Left renal cortex interstitium (tissue), 4 donors: ENCODE measurements around the gene TBXAS1. TPM values are rescaled to one million over a fixed set of nuclear protein-coding genes. Genes with fewer than 3 reads are reported as not detected.

Experiments
- DNase-seq, 4 donors: peaks; one replicate each; pipeline ENCODE4 v3.0.0-alpha.2; 2013; ENCODE audit warnings: low read depth in 4 of 4, low spot score in 2 of 4, missing footprints in 1 of 4
- polyA plus RNA-seq, 4 donors: library from polyadenylated mRNA; unstranded; fragments of 120-200 nt; gene quantifications; one replicate each; pipeline ENCODE4 v1.2.1, GENCODE V29; 2013; ENCODE audit not compliant: insufficient read length in 4 of 4

Gene TBXAS1
- polyA plus RNA-seq = 10 to 100 TPM; 21.8 to 34.2 (median 26.3) TPM

DNA sequence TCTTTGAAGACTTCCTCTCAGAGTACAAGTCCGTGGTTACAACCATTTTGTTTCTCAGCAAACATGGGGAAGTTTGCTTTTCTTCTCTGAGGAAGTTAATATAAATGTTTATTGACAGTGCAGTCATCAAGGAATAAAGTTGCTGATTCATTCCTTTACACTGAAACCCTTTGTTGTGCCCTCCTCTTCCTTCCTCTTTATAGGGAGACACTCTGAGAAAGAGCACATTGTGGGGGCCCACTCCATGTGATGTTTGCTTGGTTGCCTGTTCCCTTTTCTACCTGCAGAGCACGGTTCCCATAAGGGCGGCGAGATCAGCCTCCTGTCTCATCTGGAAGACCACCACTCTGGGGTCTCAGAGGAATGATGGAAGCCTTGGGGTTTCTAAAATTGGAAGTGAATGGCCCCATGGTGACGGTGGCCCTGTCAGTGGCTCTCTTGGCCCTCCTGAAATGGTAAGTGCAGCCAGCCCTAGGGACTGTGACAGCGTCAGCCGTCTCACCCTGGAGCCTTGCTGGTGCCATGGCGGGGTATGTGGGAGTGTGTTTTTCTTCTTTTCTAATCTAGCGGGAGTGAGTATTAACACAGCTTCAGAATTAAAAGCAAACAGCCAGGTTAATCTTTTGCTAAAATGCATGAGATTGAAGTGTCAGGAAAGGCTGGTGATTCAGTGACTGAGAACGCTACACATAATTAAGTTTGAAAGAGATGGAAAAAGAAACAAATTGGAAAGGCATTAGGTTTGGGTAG, at the start of gene TBXAS1:
TBXAS1 (plus strand) TSS at position 240 of the 750 bp plus-strand sequence; CDS start at position 367, 127 bp downstream.
- DNase-seq = peak; percentile 48 to 73 (median 70)

DNA sequence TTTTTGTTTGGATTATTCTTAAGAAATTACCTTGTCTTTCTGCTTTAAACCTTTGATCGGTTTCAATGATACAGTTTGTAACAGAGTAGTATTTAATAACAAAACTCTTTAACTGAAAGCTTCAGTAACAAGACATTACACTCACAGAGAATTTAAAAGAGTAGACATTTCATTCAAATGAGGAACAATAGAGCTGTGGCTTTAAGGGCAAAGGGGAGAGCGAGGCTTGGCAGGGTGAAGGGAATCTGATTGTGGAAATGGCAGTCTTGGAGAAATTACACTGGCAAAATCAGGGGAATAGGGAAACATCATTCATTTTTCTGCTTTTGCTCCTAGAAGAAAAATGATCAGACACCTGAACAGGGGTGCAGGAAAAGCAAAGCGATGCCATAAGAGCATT, 46.1 kb upstream of the TBXAS1 start:
- DNase-seq = no peak

DNA sequence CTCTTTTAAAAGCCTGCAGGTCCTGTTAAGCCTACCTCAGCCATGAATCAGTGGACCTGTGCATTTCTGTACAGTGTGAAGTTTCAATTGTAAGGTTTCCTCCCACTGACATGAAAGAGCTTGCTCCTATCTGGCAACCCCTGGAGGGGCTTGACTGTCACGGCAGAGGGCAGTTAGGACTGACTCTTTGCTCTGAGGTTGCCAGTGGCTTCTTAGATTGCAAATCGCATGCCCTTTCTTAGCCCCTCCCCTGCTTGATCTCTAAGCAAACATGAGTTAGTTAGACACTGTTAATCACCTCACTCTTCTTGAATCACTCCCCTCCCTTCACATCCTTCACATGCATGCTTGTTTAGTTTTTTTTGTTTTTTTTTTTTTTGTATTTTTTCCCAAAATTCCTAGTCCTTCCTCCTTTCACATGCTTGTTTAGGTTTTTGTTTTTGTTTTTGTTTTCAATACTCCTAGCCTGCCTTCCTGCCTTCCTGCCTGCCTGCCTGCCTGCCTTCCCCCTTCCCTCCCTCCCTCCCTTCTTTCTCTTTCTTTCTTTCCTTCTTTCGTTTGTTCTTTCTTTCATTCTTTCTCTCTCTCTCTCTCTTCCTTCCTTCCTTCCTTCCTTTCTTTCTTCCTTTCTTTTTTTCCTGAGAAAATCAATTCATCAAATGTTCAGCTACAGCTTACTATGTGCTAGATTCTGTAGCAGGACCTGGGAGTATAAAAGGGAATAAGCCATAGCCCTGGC, 45.2 kb upstream of the TBXAS1 start:
- DNase-seq = no peak

DNA sequence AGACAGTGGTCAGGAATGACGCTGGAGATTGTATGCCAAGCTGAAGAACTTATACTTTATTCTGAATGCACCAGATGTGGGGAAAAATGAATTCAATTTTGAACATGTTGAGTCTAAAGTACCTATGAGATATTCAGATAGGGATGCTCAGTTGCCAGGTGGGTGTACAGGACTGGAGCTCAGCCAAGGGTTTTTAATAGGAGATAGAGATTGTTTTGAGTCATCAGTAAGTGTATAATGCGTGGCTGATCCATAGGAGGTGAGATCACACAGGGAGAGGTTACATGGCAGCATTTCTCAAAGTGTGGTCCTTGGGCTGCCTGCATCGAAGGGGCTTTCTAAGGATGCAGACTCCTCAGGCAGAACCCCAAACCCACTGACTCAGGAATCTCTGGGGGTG, 44.4 kb upstream of the TBXAS1 start:
- DNase-seq = no peak

DNA sequence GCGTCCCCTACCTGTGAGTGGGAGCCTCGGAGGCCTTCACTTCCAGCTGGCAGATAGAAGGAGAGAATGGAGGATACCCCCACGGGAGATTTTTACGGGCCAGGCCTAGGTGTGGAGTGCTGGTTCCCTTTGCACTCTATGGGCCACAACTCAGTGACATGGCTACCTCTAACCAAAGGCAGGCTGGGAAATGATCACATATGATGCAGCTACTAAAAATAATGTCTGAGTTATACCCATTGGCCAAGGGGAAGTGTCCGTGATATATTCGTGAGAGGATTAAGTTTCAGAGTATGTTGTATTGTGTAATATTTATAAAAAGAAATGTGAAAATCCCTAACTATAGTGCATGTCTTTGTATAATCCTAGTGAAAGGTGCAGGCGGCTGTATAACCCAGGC, 37.7 kb upstream of the TBXAS1 start:
- no peak for DNase-seq

DNA sequence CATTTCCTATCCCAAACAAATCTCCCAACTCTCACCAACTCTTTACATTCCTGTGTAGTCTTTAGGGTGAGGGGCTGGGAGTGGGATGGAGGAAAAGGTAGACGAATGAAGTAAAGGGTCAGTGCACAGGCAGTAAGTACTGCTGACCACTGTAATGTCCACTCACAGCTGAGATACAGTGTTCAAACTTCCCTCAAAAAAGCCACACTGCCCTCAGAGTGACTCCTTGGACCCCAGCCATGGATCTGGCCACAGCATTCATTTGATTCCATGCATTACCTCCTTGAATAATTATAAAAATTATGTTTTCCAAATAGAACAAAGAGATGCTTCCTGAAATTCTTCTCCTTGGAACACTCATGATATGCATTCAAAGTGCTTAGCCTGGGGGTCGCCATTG, 31.5 kb upstream of the TBXAS1 start:
- no peak for DNase-seq

DNA sequence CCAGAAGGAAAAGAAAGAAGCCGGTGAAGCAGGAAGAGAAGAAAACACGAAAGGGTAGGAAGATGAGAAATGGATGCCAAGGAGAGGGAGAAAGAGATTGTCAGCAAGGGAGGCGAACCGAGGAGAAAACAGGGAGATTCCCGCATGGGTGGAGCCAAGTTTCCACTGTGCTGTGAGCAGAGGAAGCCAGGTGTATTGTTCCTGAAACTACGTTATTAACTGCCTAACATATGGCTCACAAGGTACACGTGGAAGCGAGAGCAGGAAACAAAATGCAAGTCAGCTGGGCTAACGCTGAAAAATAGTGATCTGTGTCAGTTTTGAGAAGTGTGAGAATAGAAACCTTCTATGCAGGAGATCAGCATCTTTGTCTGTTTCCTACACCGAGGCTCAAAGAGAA, 30.8 kb upstream of the TBXAS1 start:
- DNase-seq = peak in 1 of 4 donors; percentile 12

DNA sequence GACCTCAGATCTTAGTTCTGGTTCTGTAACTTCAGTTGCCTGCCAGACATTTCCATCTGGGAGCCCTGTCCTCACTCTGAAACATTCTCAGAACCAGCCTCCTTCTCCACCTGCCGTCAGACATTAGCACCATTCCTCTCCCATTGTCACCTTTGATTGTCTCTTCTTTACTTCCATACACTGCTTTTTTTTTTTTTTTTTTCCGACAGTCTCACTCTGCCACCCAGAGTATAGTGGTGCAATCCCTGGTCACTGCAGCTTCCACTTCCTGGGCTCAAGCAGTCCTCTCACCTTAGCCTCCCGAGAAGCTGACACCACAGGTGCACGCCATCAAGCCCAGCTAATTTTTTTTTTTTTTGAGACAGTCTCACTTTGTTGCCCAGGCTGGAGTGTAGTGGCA, 30.2 kb upstream of the TBXAS1 start:
- no peak for DNase-seq

DNA sequence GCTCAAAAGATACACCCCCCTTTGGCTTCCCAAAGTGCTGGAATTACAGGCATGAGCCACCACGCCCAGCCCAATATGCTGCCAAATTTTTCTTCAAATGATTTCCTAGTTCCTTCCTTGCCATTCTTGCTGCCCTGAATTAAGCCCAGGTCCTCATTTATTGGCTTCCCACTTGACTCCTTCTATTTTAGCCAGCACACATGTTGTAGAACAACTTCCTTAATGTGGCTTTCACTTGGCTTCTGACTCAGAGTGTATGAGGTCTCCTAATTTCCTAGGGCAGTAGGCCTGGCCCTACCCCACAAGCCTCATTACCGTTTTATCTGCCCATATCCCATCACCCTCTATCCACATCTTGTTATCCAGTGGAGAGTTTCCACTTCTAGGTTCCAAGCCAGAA, 29.5 kb upstream of the TBXAS1 start:
- DNase-seq = no peak

DNA sequence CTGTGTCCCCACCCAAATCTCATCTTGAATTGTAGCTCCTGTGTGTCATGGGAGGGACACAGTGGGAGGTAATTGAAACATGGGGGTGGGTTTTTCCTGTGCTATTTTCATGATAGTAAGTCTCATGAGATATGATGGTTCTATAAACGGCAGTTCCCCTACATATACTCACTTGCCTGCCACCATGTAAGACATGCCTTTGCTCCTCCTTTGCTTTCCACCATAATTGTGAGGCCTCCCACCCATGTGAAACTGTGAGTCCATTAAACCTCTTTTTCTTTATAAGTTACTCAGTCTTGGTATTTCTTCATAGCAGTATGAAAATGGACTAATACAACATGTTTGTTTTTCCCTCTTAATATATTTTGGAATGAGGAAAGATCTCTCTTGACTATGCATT, 24.5 kb upstream of the TBXAS1 start:
- no peak for DNase-seq

DNA sequence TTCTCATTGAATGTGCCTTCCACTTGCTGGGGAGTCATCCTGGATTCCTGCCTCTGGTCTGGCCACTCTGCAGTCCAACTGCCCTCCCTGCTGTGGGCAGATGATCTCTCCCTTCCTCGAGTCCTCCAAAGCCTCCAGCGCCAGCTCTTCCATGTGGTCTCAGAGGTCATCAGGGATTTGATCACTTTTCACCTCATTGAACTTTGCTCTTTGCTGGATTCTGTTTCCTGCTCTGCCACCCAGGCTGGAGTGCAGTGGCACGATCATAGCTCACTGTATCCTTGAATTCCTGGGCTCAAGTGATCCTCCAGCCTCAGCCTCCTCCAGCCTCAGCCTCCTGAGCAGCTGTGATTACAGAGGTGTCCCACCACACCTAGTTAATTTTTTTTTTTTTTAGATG, 22.1 kb upstream of the TBXAS1 start:
- DNase-seq = no peak

DNA sequence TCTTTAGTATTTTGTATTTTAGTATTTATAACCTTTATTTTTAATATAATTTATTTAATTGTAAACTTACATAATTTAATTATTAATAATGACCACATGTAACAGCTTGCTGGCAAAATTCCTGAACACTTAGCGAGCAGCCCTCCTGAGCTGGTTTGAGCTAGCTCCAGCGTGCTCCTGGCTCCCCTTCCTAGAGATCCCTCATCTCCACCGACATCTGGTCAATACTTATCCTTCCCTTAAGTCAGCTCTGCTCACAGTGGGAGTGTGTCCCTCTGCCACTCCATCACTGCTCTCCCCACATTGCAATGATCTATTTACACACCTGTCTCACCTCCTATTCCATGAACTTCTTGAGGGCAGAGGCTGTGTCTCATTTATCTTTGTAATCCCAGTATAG, 20.6 kb upstream of the TBXAS1 start:
- DNase-seq = no peak

DNA sequence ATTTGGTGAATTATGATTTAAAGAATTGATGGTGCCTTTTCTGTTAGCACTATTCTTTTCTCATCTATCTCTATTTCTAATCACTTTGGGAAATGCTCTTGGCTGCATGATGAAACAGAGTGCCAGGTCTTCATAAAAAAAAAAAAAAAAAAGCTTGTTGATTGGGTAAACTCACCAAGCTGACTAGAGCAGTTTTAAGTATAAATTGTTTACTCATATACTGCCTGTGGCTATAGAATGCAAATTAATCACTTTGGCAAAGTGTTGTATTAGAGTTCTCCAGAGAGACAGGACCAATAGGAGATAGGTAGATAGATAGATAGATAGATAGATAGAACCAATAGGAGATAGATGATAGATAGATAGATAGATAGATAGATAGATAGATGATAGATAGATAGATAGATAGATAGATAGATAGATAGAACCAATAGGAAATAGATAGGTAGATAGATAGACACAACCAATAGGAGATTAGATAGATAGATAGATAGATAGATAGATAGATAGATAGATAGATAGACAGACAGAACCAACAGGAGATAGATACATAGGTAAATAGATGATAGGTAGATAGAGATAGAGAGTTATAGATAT, 20.1 kb upstream of the TBXAS1 start:
- no peak for DNase-seq

DNA sequence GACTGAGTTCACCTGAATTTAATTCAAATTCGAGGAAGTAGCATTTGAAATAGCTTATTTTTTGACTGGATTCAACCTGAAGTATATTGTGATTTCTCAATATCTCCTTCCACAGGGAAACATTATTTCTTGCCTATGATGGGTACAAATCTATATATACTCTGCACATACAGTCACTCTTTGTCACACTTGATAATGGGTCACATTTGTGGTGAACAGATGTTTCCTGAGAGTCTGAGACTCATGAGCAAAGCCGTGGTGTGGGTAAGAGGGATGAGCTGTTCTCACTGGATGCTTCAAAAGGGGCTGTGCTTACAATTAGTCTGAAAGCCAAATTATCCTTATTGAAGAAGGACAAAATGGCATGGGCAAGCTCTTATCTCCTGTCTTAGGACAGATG, 18.0 kb upstream of the TBXAS1 start:
- DNase-seq = no peak

DNA sequence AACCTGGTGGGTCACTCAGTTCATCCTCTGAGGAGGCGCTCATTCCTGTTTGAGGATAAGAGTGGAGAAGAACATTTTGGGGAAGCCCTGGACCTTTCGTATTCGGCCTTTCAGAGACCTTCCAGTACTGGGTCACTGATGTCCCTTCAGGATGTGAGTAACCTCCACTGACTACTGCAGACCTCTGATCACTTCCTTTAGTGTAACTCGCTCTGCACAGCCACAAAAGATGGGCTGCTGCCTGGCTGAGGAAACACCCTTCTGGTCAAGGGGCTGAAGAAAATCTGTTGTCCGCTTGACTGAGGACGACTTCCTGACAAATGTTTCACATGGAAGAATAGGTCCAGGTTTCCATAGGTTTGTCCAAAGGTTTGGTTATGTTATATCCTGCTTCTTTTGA, 15.9 kb upstream of the TBXAS1 start:
- DNase-seq = no peak

DNA sequence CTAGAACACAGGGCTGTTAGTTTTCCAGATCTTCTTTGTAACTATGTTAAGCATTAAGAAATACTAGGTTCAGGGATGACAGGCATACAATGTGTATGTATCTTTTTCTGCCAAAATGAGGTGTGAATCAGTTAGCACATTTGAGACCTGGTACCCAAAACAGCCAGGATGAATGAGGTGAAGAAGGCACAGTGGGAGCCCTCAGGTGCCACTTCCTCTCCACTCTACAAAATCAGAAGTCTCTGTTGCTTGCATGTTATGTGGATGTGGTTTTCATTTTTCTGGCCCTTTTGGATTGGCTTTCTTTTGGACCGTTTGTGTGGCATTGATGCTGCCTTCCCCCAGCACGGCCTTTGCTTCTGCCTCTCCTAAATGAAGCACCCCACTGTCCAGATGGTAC, 15.4 kb upstream of the TBXAS1 start:
- DNase-seq = no peak

DNA sequence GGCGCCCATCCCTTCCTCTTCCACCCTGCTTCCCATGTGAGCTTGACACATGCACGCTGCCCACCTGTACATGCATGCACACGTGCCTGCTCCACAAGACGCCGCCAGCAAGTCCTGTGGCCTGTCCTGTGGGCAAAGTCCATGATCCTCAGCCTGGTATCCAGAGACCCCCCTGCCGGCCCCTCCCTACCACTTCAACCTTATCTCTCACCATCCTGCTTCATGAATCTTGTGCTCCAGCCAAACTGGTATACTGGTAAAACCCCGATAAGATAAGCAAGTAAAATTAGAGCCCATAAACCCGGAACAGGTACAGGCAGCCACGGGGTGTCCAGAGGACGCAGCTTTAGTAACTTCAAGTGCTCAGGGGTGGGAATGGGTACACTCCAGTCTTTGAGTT, 11.8 kb upstream of the TBXAS1 start:
- no peak for DNase-seq

DNA sequence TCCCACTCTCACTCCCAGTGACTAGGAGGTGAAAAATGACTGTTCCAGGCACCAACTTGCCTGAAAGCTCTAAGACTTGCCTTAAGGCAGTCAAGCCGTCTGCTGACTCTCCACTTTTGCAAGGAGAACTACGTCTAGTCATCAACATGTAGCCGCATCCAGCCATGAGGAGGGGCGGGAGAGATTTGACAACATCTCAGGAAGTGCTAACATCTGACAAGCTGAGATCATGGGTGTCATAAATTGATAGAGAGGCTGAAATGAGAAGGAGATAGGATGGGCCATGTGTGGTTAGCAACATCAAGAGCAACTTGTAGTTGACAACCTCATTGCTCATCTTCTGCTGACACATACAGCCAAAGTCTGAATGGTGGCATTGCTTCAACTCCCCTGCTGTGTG, 9.0 kb upstream of the TBXAS1 start:
- no peak for DNase-seq

DNA sequence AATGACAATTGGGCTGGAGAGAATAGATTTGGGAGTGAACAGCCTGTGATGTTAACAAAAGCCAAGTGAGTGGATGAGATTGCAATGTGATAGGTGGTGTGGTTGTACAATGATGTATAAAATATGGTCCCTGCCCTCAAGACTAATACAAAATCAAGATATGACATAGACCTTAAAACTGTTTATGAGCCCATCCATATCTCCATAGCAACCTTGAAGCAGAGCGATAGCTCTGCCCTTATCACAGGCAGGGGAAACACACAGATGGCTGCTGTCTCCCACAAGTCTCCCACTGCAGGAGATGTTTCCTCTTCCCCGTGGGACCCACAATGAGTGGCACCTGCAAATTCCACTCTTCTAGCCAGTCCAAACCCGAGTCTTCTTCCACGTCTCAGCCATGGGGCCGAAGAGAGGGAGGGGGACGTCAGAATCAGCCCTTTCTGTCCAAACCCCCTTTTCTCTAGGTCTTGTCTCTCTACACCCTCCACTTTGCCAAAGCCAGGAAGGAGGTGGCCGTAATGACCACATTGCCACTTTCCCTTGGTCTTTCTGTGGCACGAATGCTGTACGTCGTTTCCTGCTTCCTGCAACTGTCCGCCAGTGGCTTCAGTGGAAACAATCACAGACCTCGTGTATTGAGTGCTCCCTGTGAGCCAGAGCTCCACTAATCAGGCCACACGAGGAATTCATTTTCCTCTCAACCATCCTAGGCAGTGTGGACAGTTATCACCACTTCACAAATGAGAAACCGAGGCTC, 7.5 kb upstream of the TBXAS1 start:
- no peak for DNase-seq

DNA sequence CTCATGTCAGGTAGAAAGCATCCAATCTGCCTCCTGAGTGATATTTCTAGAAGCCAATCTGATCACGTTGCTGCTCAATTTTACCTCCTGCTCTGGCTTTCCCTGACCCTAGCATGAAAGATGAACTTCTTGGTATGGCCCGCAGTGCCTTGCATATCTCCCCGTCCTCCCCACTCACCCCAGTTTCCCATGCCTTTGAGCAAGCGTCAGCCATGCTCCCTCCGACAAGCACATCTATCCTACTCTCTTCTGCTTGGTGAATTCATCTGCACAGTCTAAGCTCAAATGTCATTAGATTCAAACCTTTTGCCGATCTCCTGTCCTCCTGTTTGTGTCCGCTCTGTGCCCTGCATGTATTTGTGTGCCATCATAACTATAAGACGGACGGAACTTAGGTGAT, 6.2 kb upstream of the TBXAS1 start:
- DNase-seq = no peak

DNA sequence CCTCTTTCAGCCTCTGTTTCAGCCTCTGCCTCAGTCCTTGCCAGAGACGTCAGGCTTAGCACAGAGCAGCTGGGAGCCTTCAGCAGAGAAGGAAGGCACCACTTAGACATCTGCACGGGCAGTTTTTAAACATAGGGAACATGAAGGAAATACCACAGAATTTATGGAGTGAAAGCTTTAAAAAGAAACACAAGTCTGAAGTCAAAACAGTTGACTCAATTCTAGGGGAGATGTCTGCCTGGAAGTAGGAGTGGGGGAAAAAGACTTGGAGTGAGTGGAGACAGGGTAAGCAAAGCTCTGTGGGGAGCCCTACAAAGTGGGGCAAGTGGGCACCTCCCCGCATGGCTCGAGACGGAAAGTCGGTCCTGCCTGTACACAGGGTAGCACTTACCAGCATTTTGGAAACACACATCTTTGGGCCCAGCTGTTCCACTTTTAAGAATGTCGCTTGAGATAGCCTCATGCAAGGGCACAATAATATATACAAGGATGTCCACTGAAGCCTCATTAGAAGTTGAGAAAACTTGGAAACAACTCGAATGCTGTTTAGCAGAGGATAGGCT, 5.0 kb upstream of the TBXAS1 start:
- peak in 2 of 4 donors; percentile 28 to 48 for DNase-seq
